GM12891 (cell line): Measurements from ENCODE around the gene TBC1D8.

Experiments used
- POLR2AphosphoS5 ChIP-seq: IDR thresholded peaks from 2 replicates; pipeline ENCODE4 v1.6.1; 2011; ENCODE audit warnings: low read depth, low read length, control low read depth
- TAF1 ChIP-seq: IDR thresholded peaks from 2 replicates; pipeline ENCODE4 v1.6.1; 2011; ENCODE audit warnings: low read depth, low read length, control low read depth

DNA sequence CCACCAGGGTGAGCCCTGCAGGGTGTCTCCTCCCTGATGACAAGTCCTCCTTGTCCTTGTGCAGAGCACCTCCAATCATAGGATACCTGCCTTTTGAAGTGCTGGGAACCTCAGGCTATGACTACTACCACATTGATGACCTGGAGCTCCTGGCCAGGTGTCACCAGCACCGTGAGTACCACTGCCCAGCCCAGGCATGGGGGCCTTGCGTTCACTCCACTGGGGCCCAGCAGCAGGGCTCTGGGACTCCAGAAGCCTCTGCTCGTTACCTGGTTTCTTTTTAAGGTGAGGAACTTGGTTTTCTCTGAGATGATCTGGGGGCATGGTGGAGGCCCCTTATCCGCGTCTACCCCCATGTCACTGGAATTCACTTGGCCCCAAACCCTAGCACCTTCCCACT, 185.6 kb downstream of the TBC1D8 start:
- no peak for TF ChIP-seq POLR2AphosphoS5
- no peak for TF ChIP-seq TAF1
